Inflammatory macrophage treated with lipopolysaccharide for 1 hour (primary cell): ENCODE measurements around the gene CDH4.
"Not testable (repeated sequence)": the region's sequence is repeated elsewhere in the genome, so short reads cannot be mapped to it uniquely, and the experiment has no call there.

Experiments used
- DNase-seq, 2 donors: peaks; one replicate each; pipeline ENCODE4 v3.0.0-alpha.2; 2020 to 2022

Gene CDH4

DNA sequence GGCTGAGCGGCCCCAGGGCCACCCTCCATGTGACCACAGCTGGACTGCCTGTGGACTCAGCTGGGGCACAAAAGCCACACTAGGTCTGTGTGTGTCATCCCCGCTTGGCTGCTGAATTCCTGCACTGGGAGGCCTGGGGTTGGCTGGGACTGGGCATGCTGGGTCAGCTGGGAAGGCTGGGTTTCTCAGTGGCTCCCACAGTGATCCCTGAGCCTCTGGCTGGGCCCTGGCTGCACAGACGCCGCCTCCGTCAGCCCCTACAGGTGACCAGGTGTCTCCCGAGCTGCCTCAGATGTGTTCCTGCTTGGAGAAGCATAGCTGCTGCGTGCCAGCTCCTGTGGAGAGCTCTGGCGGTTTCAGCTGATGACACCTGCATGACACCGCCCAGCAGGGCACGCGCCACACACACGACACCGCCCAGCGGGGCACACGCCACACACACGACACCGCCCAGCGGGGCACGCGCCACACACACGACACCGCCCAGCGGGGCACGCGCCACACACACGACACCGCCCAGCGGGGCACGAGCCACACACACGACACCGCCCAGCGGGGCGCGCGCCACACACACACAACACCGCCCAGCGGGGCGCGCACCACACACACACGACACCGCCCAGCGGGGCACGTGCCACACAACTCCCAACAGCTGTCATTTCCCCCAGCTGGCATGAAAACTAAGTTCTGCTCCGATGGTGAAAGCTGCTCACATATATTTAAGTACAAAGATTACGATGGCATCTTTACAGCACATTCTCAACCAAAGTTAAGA is 724.8 kb downstream of the CDH4 start:
- no peak for DNase-seq

DNA sequence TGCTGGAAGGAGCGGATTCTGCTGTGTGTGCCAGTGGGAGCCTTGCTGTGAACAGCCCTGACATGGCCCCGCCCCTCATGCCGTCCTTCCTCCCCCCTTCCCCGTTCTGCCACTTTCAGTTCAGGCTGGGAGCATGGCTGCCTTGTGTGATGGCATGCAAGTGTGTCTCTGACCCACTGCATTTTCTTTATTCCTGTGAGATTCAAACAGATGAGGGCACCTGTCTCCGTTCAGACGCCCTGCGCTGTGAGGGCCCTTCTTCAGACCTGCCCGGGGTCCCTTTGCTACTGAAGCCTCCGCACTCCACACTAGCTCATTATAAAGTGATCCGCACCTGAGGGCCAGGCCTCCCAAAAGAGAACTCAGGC is 725.3 kb downstream of the CDH4 start:
- DNase-seq: no peak

DNA sequence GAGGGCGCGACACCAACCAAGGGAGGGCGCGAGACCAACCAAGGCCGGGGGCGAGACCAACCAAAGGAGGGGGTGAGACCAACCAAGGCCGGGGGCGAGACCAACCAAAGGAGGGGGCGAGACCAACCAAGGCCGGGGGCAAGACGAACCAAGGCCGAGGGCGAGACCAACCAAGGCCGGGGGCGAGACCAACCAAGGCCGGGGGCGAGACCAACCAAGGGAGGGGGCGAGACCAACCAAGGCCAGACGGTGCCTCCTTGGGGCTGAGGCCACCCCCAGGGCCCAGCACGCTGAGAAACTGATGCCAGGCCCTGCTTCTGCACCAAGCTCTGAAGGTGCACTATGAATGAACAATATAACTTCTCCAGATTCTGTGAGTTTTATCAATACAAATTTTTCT is 726.4 kb downstream of the CDH4 start:
- DNase-seq: no peak

DNA sequence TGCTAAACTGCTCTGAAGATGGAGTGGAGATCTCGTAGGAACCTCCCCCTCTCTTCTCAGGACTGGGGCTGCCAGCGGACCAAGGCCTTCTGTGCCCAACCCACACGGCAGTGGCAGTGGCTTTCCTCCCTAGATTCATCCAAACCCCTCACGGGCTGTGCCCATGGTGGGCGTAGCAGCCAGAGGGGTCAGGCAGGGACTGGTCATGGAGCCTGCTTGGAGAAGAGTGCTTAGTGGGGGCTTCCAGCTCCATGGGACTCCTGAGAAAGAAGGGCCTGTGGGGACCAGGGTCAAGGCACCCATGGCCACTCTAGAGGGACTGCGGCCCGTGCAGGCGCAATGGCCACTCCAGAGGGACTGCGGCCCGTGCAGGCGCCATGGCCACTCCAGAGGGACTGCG is 727.0 kb downstream of the CDH4 start:
- DNase-seq: no peak

DNA sequence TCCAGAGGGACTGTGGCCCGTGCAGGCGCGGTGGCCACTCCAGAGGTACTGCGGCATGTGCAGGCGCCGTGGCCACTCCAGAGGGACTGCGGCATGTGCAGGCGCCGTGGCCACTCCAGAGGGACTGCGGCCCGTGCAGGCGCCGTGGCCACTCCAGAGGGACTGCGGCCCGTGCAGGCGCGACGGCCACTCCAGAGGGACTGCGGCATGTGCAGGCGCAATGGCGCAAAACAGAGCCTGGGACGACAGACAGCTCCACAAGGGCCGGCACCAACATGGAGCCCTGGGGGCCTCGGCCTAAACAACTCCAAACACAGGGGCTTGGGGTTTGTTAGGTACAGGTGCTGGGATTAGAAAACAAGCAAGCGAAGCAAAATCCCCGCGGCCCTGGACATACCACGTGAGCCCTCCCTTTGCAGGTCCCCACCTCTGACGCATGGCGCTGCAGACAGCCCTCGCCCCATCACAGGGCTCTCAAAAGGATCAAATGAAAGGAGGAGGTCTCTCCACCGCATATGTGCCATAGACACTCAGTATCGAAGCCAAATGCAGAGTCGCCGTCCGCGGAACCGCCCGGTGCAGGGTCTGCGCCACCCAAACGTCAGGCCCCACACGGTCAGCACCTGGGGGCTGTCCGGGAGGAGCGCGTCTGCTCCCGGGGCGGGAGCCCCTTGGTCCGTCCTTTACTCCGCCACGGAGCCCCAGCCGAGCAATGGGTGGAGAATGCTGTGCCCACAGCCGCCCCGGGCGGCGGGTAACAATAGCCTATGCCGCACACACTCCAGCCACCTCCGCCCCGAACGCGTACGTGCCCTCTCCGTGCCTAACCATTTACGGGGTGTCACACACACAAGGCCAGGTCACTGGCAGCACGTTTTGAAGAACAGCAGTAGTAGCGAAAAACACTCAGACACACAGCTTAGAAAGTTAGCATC is 727.9 kb downstream of the CDH4 start:
- no peak for DNase-seq

DNA sequence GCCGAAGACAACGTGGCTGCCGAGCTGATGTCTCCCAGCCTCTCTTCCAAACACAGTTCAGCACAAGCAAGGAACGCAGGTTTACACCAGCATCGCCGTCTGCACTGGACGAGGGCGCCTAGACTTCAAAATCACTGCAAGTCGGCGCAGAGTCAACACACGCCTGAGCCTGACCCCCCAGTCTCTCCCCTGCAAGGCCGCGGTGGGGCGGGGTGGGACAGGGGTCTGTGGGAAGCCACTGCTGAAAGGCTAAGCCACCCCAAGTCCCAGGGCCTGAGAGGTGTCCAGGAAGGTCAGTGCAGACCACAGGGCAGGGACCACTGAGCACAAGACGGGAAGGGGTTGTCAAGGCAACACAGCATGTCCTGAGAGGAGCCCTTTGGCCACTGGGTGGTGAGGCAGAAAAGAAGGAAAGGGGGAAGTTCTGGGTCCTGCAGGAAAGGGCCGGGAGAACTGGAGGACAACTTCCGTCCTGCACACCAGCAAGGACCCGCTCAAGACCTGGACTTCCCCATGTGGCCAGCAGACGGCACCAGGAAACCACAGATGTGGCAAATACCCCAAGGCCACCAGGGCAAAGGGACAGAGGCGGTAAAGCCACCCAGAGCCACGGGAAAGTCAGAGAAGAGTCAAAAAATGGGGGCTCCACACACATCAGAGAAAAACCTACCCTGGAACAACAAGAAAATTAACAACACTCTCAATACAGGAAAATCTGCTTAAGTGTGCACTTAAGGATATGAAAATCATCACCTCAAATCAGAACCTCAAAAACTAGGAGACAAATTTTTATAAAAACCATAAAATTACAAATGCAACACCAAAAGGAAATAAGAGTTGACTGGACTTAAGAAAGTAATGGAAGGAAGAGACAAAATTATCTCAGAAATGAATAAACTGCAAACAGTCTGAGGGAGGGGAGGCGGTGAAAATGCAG is 728.9 kb downstream of the CDH4 start:
- DNase-seq: peak; percentile 41 to 66

DNA sequence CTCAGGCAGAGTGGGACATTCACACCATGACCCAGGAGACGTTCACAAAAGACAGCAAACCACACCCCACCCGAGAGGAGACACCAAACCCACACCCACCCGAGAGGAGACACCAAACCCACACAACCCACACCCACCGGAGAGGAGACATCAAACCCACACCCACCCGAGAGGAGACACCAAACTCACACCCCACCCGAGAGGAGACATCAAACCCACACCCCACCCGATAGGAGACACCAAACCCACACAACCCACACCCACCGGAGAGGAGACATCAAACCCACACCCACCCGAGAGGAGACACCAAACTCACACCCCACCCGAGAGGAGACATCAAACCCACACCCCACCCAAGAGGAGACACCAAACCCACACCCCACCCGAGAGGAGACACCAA is 729.6 kb downstream of the CDH4 start:
- DNase-seq: not testable (repeated sequence)

DNA sequence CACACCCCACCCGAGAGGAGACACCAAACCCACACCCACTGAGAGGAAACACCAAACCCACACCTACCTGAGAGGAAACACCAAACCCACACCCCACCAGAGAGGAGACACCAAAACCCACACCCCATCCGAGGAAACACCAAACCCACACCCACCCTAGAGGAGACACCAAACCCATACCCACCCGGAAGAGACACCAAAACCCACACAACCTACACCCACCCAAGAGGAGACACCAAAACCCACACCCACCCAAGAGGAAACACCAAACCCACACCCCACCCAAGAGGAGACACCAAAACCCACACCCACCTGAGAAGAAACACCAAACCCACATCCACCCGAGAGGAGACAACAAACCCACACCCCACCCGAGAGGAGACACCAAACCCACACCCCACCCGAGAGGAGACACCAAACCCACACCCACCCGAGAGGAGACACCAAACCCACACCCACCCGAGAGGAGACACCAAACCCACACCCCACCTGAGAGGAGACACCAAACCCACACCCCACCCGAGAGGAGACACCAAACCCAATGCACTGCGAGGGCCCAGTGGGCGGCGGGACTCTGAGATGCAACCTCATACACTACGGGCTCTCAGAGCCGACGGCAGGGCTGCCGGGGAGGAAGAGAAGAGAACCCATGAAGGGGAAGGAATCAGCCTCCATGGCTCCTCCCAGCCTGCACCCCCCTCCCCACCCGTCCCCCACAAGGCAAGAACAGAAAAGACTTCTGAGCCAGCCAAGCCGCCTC is 730.3 kb downstream of the CDH4 start:
- DNase-seq: no peak

DNA sequence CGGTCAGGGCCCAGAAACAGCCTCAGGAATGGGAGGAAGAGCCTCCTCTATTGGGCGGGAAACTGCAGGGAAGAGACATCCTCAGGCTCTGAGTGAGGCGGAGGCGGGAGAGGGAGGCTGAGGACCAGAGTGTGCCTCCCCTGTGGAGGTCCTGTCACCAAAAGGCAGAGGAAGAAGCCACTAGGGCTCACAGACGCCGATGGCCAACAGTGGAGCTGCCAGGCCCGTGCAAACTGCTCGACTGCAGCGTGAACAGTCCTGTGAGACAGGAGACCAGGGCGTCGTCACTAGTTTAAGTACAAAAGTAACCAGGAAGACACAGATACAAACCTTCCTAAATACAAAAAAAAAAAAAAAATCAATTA is 730.9 kb downstream of the CDH4 start:
- no peak for DNase-seq

DNA sequence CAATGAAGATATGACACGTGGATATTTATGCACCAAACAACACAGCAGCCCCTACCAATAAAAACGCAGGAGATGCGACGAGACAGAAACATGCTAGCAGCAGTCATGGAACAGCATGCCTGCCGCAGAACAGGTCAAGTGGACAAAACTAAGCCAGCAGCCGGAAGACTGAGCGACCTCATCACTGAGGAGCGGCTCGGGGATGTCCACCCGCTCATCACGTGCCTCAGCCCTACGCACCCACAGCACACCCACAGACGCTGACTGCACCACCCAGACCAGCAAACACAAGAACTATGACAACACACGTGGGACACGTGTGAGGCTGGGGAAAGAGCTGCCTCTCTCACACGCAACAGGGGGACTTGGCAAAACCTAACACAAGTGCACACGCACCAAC is 731.9 kb downstream of the CDH4 start:
- peak in 1 of 2 donors; percentile 6 for DNase-seq

DNA sequence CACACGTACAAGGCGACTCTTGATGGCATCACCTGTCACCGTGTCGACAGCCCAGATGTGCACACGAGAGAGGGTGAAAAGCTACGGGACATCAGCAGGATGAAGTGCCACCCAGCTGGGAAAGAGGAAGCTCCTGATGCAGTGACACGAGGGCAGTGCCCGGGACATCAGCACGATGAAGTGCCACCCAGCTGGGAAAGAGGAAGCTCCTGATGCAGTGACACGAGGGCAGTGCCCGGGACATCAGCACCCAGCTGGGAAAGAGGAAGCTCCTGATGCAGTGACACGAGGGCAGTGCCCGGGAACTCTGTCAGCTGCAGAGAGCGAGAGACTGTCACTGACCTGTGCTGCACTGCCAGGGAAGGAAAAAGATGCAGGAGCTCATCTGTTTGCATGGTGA is 732.4 kb downstream of the CDH4 start:
- peak; percentile 12 to 33 for DNase-seq

DNA sequence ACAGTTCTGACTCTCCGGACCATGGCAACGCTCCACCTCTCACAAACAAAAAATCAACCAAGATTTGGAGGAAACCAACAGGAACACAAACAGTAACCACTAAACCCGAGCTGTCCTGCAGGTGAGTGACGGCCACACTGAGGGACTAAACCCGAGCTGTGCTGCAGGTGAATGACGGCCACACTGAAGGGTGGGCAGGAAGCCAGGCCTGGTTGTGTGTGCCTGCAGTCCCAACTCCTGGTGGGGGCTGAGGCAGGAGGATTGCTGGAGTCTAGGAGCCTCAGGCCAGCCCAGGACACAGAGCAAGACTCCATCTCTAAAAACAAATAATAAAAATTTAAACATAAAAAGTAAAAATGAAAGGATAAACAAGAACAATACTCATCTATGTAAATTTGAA is 733.0 kb downstream of the CDH4 start:
- no peak for DNase-seq

DNA sequence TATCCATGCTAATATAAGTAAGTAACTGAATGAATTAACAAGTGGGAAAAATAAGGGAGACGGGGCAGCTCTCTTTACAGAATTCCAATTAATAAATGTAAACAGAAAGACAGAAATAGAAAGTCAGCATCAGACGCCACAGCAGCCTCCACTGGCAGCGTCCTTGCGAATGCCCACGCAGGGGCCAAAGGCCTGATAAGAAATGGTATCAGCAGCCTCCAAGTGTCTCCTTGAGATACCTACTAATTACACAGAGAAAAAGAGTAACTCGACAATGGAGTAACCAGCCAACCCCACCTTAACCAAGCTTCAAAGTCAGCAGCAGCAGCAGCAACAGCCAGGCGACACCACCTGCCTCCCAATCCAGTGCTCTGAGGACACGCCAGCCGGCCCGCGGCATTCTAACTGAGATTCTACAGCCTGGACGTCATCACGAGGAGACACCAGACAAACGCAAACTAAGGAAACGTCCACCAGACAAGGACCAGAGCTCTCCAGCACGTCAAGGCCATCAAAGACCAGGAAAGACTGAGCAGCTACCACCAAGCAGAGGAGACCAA is 734.8 kb downstream of the CDH4 start:
- DNase-seq: no peak

DNA sequence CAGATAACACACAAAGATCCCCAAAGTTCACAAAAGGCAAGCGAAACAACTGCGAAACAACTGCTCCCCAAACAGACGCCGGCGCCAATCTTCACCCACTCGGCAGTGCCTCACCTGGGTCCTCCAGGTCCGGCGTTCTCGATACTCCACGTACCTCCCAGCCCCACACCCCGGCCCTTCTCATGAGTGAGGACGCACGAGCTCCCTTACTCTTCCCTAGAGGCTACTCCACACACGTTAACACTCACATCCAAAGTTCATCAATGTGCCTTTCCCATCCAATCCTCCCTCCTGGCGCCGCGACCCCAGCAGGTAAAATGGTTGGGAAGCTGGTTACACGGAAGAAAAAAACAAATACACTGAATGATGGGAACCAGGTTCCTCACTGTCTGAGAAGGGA is 736.6 kb downstream of the CDH4 start:
- no peak for DNase-seq

DNA sequence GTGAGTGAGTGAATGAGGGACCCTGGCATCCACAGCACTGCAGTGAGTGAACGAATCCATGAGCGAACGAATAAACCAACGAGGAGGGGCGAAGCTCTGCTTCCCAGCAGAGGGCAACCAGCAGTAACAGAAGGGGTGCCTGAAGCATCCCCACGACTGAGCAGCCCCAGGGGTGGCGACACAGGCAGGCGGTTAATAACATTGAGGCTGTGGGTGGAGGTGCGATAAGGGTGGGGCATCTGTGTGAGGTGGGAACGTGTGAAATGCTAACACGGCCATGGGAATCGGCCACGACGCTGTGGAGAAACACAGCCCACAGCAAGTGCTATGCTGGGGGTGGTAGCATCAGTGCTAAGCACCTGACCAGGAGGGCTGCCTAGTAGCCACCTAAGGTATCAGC is 737.7 kb downstream of the CDH4 start:
- DNase-seq: no peak
